ENCODE results near the gene MRGPRD.

MRGPRD gene

DNA sequence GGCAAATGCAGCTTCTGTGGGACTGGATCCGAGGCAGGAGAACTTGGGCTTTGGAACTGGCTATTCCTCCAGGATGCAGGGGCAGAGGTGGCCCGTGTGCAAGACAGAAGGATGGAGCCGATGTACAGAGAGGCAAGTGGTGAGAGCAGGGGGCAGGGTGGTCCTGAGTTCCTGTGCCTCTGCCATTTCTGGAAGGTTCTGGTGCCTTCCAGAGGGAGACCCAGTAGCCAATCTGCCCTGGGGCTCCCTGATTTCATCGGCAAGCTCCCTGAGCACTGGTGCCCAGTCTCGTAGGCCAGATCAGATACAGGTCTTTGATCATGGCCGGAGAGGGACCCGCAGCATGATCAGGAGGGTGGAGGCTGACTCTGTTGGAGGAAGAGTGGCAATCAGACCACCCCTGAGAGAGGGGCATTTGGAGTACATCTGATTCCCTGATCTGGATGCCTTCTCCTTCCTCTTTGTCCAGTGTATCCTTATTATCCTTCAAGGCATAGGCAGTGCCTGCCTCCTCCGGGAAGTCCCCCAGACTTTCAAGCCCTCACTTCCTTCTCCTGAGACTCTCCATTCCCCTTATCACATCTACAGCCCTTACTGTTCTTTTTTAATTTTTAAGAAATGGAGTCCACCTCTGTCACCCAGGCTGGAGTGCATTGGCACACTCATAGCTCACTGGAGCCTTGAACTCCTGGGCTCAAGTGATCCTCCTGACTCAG, 9.7 kb downstream of the MRGPRD start:
- no peak for DNase-seq (ENCODE audit: low read depth in 1 of 2, low spot score in 1 of 2)

DNA sequence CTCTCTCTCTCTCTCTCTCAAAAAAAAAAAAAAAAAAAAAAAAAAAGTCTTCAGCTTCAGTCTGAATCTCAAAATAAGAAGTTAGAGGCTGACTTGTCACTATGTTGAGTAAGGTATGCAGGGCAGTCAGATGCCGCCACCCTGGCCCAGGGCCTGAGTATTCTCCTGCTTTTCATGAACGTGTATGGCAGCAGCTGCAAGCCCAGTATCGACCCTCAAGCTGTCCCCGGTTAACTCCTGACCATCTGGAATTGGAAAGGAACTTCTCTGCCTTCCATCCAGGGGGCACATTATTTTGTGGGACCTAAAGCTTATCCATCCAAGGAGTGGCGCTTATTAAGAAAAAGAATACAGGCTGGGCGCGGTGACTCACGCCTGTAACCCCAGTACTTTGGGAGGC, 11.4 kb downstream of the MRGPRD start:
- no peak for DNase-seq (ENCODE audit: low read depth in 1 of 2, low spot score in 1 of 2)

DNA sequence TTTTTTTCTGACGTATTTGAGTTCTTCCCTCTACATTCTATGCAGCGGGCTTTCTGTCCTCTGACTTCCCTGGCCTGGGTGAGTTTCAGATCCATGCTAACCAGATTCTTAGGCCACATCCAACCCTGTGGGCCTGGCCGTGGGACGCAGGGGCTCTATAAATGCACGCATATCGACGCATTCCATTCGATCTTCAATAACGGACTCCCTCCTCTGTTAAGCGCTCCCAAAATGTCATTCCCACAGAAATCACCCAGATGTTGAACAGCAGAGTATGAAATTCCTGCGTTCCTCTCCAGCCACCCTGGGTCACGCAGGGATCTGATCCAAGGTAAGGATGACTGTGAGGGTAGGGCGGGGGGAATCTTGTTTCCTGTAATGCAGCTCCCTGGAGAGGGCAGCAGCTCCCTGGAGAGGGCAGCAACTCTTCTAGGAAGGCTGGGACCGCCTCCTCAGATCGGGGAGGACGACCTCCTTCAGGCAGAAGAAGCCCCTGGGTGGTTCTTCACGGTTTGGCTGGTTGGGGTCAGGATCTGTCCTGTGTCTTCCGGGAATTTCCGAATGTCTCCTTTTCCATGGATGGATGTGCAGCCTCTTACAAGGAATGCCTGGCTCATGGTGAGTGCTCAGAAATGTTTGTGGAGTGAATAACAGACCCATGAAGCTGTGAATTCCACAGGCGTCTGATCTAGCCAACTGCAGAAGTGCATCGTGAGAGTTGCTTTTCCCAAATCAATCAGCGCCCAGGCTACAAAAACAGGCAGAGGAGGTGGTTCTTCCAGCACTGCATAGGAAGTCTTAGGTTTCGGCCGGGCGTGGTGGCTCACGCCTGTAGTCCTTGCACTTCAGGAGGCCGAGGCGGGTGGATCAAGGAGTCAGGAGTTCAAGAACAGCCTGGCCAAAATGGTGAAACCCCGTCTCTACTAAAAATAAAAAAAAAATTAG, 12.2 kb downstream of the MRGPRD start:
- no peak for DNase-seq (ENCODE audit: low read depth in 1 of 2, low spot score in 1 of 2)

DNA sequence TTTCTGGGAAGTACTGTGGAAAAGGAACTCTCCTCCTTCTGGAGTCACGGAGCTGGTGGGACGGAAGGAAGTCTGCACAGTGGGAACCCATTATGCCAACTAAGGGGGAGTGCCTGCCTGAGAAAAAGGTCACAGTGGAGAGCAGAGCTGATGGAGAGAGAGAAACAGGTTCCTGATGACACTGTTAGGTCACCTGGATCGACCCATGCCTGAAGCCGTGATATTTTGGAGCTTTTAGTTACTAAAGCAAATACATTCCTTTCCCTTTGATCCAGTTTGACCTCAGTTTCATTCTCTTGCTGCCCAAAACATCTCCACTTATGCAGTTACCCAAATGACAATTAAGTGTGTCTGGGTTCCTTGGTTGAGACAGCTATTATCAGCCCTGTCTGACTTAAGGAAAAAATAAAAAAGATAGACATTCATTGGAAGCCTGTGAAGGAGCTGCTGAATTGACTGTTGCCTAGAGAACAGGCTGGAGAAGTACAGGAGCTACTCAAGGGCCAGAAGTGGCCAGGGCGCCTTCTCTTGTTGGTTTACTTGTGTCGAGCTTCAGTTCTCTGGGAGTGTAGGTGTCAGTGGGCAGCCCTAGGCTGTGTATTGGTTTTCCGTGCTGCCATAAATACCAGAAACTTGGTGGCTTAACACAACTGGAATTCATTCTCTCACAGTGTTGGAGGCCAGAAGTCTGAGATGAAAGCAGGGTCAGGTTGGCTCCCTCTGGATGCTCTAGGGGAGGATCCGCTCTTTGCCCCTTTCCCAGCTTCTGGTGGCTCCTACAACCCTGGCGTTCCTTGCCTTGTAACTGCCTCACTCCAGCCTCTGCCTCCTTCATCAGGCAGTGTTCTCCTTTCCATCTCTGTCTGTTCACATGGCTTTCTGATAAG, 13.6 kb downstream of the MRGPRD start:
- DNase-seq (ENCODE audit: low read depth in 1 of 2, low spot score in 1 of 2), result no peak

DNA sequence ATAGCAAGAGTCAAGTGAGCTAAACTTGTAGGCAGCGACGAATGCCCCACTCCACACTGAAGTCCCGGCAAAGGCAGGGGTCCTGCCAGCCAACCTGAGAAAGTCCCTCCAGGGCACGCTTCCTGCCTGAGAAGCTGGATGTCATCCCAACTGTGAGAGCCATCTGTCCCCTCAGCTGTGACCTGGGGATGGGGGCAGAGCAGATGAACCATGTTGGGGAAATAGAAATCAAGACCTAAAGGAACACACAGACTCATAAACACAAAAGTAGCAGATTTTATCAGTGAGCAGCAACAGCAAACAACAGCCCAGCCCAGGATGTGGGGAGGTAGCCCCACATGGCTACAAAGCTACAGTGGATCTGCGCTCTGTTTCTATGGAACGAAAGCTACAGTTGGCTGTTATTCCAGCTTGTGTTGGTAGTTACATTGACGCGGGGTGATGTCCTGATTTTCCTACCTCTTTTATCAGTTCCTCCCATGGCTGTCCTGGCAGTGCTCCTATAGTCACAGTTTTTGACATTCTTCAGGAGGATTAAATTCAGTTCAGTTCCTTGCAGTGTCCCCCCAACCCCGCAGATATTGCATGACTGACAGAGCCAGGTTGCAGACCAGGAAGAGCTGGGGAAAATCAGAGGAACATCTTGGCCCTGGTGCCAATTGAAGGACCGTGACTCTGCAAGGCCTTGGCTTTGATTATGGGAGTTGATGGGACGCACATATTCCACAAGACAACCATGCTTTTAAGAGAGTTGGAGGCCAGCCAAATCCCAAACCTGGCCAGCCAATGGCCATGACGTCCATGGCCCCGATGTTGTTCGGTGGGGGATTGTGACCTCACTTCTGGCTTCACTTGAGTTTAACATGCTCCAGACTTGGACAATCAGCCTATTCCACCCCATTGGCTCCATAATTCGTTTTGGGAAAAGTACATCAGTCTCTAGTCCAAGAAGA, 14.6 kb downstream of the MRGPRD start:
- no peak for DNase-seq (ENCODE audit: low read depth in 1 of 2, low spot score in 1 of 2)

DNA sequence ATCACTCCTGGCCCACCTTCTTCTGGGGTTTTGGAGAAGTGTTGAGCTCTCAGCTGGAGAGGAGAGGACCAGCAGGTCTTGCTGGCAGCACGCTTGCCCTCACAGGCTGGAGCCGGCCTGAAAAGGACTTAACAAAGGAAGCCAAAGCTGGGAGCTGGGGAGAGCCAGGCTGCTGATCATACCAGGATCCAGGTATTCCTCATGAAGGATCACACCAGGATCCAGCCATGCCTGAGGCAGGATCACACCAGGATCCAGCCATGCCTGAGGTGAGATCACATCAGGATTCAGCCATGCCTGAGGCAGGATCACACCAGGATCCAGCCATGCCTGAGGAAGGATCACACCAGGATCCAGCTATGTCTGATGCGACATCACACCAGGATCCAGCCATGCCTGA, 17.0 kb downstream of the MRGPRD start:
- no peak for DNase-seq (ENCODE audit: low read depth in 1 of 2, low spot score in 1 of 2)

DNA sequence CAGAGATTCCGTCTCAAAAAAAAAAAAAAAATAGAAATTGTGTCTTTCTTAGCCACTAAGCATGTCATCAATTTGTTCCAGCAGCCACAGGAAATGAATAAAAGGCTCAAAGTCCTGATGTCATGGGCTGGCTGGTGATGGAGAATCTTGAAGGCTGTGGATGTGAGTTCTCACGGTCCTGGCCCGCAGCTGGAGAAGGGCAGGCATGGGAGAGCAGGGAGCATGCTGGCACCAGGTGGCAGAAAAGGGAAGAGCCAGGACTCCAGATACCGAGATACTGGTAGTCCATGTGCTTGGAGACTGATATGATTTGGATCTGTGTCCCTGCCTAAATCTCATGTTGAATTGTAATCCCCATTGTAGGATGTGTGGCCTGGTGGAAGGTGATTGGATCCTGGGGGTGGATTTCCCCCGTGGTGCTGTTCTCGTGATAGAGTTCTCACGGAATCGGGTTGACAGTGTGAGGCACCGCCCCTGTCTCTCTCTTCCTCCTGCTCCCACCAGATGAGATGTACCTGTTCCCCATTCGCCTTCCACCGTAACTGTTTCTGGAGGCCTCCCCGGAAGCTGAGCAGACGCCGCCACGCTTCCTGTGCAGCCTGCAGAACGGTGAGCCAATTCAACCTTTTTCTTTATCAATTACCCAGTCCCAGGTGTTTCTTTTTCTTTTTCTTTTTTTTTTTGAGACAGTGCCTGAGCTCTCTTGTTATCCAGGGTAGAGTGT, 18.1 kb downstream of the MRGPRD start:
- no peak for DNase-seq (ENCODE audit: low read depth in 1 of 2, low spot score in 1 of 2)

DNA sequence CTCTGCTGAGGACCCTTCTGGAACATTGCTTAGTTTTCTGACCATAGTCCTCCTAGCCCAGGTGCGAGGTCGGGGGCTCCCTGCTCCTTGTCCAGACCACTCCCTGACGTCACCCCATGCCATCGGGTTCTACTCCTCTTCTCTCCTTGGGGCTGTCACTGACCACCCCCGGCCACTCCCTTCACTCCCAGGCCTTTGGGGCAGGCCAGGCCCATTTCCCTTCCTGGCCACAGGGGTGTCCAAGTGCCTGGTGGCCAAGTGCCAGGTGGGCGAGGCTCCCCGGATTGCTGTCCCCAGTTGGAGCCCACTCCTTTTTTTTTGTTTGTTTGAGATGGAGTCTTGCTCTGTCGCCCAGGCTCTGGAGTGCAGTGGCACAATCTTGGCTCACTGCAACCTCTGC, 19.5 kb downstream of the MRGPRD start:
- DNase-seq (ENCODE audit: low read depth in 1 of 2, low spot score in 1 of 2), result no peak

DNA sequence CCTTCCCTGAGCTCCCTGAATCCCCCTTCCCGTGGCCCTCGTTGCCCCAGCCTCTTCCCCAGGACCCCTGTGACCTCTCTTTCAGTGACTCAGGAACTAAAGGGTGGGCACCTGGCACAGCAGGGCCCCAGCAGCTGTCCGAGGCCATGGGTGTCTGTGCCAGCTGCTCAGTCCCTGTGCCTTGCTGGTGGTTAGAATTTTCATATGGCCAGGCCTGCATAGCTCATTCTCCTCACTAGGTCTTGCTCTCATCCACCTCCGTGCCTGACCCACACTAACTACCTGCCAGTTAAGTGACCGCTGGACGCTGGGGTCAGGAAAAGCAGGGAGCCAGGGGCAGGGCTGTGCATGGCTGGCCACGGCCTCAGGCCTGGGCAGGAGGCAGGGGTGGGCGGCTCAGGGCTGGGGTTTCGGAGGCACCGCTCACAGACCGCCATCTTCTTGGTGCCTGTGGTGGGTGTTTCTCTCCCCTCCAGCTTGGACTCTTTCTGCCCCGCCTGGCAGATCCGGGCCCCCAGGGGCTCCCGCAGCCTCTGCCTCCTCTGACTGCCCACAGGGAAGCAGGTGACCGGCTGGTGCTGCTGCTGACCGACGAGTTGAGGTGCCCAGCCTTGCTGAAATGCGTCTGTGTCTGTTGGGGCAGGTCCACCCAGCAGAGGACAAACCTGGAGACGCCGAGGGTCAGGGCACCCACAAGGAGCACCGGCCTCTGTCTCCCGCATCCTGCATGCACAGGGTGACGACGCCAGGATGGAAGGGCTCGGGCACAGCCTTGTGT, 20.3 kb downstream of the MRGPRD start:
- no peak for DNase-seq (ENCODE audit: low read depth in 1 of 2, low spot score in 1 of 2)

DNA sequence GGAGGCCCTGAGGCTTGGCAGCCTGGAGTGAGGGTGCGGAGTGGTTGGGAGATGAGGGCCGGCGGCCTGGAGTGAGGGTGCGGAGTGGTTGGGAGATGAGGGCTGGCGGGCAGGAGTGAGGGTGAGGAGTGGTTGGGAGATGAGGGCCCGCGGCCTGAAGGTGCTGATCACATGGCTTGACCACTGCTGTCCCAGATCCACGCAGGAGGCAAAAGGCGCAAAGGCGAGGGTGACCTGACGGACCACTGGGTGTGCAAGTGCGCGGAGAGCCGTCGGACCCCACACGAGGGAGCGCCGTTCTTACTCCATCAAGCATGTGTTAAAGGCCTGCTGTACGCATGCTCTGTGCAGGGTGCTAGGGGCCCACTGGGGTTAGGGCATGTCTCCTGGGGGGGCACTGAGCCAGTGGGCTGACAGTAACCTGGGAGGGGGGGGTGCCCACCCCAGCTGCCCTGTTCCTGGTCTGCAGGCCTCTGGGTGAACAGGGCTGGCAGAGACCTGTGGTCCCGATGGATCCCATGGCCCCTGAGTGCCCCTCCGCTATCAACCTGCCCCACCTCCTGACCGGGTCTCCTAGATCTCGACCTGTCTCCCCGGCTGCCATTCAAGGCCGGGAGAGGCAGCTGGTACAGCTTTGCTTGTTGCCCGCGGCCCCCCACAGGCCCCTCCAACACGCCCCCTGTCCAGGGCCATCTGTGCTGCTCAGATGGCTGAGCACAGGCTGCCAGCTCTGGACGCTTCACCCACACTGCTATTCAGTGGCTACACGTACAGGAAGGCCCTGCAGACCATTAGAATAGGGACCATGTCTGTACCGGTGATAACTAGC, 21.1 kb downstream of the MRGPRD start:
- no peak for DNase-seq (ENCODE audit: low read depth in 1 of 2, low spot score in 1 of 2)

DNA sequence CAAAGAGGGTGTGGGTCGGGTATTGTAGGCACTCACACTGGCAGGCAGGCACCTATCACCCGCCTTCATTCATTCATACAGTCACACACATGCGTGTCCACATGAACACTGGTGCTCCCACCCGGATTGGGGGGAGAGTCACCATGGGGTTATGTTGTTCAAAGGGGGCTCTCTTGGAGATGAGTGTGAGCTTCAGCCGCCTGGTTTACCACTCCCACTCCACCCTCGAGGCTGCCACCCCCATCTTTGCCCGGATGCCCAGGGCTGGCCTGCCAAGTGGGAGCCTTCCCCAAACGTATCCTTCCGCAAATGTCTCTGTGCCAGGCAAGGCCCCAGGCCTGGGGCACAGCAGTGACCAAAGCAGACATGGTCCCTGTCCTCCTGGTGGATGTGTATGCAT, 22.6 kb downstream of the MRGPRD start:
- no peak for DNase-seq (ENCODE audit: low read depth in 1 of 2, low spot score in 1 of 2)

DNA sequence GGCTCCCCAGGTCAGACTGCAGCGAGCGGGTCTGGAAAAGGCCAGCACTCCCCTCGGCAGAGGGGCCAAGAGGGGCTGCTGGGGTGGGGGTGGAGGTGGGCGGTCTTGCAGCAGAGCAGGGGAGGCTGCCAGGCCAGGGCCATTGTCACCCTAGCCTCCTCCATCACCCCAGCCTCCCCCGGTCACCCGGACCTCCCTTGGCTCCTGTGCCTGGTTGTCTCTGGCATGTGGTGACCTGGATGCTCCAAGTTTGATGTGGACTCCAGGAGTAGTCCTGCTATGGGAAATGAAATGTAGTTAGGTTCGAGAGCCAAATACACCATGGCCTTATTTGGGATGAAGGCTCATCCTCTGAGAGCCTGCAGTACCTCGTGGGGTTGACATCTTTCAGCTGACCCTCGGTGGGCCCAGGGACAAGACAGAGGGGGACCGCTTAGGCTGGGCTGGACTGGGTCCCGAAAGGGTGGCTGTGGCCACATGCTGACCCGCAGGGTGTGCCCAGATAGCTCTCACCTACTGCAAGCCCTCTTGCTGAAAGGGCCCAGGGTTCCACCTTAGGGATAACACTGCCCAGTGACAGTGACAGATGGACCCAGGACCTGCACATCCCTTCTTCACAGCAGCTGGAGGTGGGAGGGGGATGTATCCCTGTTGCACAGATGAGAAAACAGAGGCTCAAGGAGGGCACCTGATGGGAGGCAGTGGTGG, 24.1 kb downstream of the MRGPRD start:
- no peak for DNase-seq (ENCODE audit: low read depth in 1 of 2, low spot score in 1 of 2)

DNA sequence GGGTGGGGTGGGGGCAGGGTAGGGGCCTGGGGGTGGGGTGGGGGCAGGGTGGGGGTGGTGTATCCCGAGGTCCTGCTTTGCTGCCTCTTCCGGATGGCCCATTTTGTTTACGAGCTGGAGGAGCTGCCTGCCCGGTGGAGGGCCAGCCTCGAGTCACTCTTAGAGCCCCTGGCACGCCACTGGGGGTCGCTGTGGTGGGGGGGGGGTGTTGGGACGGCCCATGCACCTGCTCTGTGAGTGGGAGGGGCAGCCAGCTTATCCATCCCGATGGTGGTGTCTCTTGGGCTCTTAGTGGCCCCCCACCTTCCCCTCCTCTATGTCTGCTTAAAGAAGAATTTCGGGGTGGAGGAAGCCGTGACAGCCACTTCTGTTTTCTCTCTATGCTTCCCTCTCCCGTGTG, 24.6 kb downstream of the MRGPRD start:
- no peak for DNase-seq (ENCODE audit: low read depth in 1 of 2, low spot score in 1 of 2)

DNA sequence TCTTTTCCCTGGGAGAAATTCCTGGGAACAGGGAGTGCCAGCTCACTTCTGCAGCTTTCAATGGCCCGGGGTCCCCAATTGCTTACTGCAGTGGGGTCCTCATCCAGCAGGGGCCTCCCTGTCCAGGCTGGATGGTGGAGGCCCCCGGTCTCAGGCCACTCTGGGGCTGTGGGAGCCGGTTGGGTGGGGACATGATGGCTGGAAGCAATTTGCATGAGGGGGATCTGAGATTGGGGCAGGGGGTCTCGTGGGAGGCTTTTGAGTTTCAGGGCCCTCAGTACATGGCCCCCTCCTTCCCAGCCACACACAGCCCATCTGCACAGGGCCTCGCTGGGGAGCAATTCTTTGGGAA, 25.2 kb downstream of the MRGPRD start:
- no peak for DNase-seq (ENCODE audit: low read depth in 1 of 2, low spot score in 1 of 2)

DNA sequence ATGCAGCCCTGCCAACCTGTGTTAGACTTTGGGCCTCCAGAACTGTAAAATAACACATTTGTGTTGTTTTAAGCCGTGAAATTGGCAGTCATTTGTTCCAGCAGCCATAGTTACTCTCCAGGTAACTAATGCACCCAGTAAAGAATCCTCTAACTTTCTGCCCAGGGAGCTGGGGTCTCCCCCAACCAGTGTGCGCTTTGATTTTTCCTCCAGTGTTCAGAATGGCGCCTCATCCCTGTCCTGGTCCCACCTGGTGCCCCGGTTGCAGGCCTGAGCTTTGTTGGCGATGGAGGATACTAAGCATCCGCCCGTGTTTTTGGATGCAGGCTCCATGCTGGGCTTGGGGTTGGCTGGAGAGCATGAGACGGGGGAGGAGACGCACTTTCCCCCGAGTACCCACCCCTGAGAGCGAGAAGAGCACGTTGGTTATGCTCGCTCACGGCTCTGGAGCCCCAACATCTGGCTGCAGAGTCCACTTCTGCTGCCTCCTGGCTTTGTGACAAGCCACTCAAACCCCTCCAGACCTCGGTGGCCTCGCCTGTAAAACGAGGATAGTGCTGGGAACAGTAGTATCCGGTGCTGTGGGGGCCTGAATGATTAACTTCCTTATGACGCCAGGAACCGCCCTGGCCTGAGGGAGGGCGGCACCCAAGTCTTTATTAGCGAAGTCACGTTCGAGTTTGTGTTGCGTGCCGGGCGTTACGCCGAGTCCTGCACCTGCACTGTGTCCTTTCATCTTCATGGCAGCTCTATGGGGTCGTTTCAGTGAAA, 25.8 kb downstream of the MRGPRD start:
- no peak for DNase-seq (ENCODE audit: low read depth in 1 of 2, low spot score in 1 of 2)

DNA sequence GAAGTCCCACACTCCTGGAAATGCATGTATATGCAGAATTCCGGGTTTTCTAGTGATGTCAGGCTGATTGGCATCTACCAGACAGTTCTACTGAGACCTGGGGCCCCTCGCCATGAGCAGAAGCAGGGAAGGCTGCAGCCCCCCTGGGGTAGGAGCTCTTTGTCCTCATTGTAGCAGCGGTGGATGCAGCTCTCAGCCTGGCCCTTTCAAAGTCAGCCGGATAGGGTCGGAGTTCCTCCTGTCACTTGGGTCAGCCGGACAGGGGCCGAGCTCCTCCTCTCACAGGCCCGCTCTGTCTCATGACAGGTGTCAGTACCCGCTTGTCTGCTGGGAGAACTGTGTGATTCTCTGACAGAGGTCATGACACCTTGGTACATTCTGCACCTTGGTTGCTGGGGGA, 30.0 kb downstream of the MRGPRD start:
- DNase-seq (ENCODE audit: low read depth in 1 of 2, low spot score in 1 of 2), result no peak

DNA sequence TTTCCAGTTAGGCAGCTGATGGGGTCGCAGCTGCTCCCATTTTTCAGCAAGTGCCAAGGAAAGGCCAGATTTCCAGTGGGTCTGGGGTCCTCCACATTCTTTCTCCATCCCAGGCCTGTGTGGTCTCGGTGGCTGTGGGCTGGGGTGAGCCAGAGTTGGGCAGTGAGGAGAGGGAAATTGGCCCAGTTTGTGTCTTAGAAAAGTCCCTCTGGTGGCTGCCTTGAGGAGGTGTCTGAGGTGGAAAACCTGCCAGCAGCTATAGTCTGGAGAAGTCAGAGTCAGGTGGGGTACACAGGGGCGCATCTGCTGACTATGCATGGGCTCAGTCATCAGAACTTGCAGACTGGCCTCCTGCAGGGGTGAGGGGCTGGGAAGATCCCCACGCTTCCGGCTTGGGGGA, 30.5 kb downstream of the MRGPRD start:
- no peak for DNase-seq (ENCODE audit: low read depth in 1 of 2, low spot score in 1 of 2)
